HG02981 (cell line): ENCODE results near the gene CYP3A7.
"Not testable (repeated sequence)": the region's sequence is repeated elsewhere in the genome, so short reads cannot be mapped to it uniquely, and the experiment has no call there.

Experiments used
- ATAC-seq: cut with Tn5 transposase; IDR thresholded peaks from one replicate; pipeline ENCODE4 v1.9.1; 2021; ENCODE audit warnings: mild to moderate bottlenecking, moderate library complexity; ENCODE audit not compliant: unreplicated experiment

CYP3A7 gene

GRCh38 chr7:99734987-99735386 is at the start of gene CYP3A7:
Gene CYP3A7 (minus strand): TSS chr7:99735196. CDS start chr7:99735093, 103 bp downstream.
- no peak for ATAC-seq

GRCh38 chr7:99784007-99784406 is 49.0 kb upstream of the CYP3A7 start, which contains the start of gene CYP3A4:
Gene CYP3A4 (minus strand): TSS chr7:99784184. CDS start chr7:99784081, 103 bp downstream.
- ATAC-seq: no peak

GRCh38 chr7:99782012-99782953 is 47.3 kb upstream of the CYP3A7 start:
- no peak for ATAC-seq

- ATAC-seq: no peak
These were observed 45.6 kb upstream of the CYP3A7 start for GRCh38 chr7:99780588-99780987.

- no peak for ATAC-seq
These were observed 45.0 kb upstream of the CYP3A7 start for GRCh38 chr7:99779949-99780348.

GRCh38 chr7:99778880-99779279 is 43.9 kb upstream of the CYP3A7 start:
- no peak for ATAC-seq

- not testable (repeated sequence) for ATAC-seq
These were observed 38.4 kb upstream of the CYP3A7 start for GRCh38 chr7:99773395-99773794.

- no peak for ATAC-seq
These were observed 37.6 kb upstream of the CYP3A7 start for GRCh38 chr7:99772565-99772964.

- not testable (repeated sequence) for ATAC-seq
These were observed 34.5 kb upstream of the CYP3A7 start for GRCh38 chr7:99769494-99769893.

- ATAC-seq: no peak
These were observed 33.5 kb upstream of the CYP3A7 start for GRCh38 chr7:99768471-99768870.

- peak; percentile 74 for ATAC-seq
These were observed 32.7 kb upstream of the CYP3A7 start for GRCh38 chr7:99767662-99768061.

GRCh38 chr7:99766484-99767099 is 31.6 kb upstream of the CYP3A7 start:
- ATAC-seq: no peak

- ATAC-seq: no peak
These were observed 29.5 kb upstream of the CYP3A7 start for GRCh38 chr7:99764478-99764877.

- ATAC-seq: no peak
These were observed 27.8 kb upstream of the CYP3A7 start for GRCh38 chr7:99762680-99763327.

GRCh38 chr7:99755085-99755484 is 20.1 kb upstream of the CYP3A7 start:
- ATAC-seq: no peak

GRCh38 chr7:99752356-99752755 is 17.4 kb upstream of the CYP3A7 start:
- ATAC-seq: no peak

GRCh38 chr7:99751322-99752052 is 16.5 kb upstream of the CYP3A7 start:
- ATAC-seq: not testable (repeated sequence)

GRCh38 chr7:99748846-99749579 is 14.0 kb upstream of the CYP3A7 start:
- no peak for ATAC-seq

- ATAC-seq: not testable (repeated sequence)
These were observed 11.9 kb upstream of the CYP3A7 start for GRCh38 chr7:99746915-99747314.

GRCh38 chr7:99745395-99745794 is 10.4 kb upstream of the CYP3A7 start:
- not testable (repeated sequence) for ATAC-seq
